ENCODE measurements around the gene RXRG. TPM values are rescaled to one million over a fixed set of nuclear protein-coding genes. Genes with fewer than 3 reads are reported as not detected.

The RXRG gene
- total RNA-seq (0.07 TPM in 1 of 2 replicates, not detected in the other), polyA plus RNA-seq (1.5 TPM in 1 of 2 replicates, not detected in the other)

GRCh38 chr1:165444897-165445370 lies at the start of gene RXRG:
RXRG (minus strand) TSS chr1:165445126; CDS start chr1:165444893, 233 bp downstream.
- peak; percentile 59 for DNase-seq (ENCODE audit: low spot score)
- H3K4me3 ChIP-seq = peak within 1 kb of the TSS; percentile 27
- no peaks in the 10 kb centered on the region for H3K9me2 ChIP-seq (replicated peaks; ENCODE audit: insufficient read depth)
- H3K79me2 ChIP-seq = no peaks in the 10 kb centered on the region
- TF ChIP-seq CTCF (IDR thresholded peaks at IDR 0.05; ENCODE audit: poor library complexity) (no peak), EZH2phosphoT487 (IDR thresholded peaks at IDR 0.05; ENCODE audit: low read depth, severe bottlenecking, unreplicated experiment) (no peak), EZH2 (IDR thresholded peaks at IDR 0.05; ENCODE audit: borderline replicate concordance) (peak; percentile 52)
- peak within 1 kb of the TSS; percentile 47 for H2AFZ ChIP-seq
- H4K20me1 ChIP-seq (ENCODE audit: insufficient read depth, poor library complexity, severe bottlenecking) = no peaks in the 10 kb centered on the region
- WGBS (ENCODE audit: low lambda C conversion rate, missing lambda C conversion rate) = 3% methylated on average over 33 of the region's 33 CpGs
- H3K9me3 ChIP-seq (ENCODE audit: low read depth) = no peaks in the 10 kb centered on the region
- no peaks in the 10 kb centered on the region for H3K36me3 ChIP-seq (replicated peaks; ENCODE audit: insufficient read depth, low read depth)
- H3K27me3 ChIP-seq = peaks cover 45% of the 10 kb centered on the region
- peak within 1 kb of the TSS; percentile 80 for H3K4me2 ChIP-seq
- no peak within 1 kb of the TSS for H3K27ac ChIP-seq
- H3K4me1 ChIP-seq (ENCODE audit: insufficient read depth) = peaks cover 5% of the 10 kb centered on the region

GRCh38 chr1:165492845-165493373 lies 48.0 kb upstream of the RXRG start:
- no peaks in the 10 kb centered on the region for H3K9me3 ChIP-seq (ENCODE audit: low read depth)
- no peak overlapping the region for H3K4me2 ChIP-seq
- H3K36me3 ChIP-seq (replicated peaks; ENCODE audit: insufficient read depth, low read depth) = no peaks in the 10 kb centered on the region
- H3K4me3 ChIP-seq = no peak overlapping the region
- H3K27ac ChIP-seq = no peak overlapping the region
- H4K20me1 ChIP-seq (ENCODE audit: insufficient read depth, poor library complexity, severe bottlenecking) = no peaks in the 10 kb centered on the region
- no peaks in the 10 kb centered on the region for H3K79me2 ChIP-seq
- no peak overlapping the region for H2AFZ ChIP-seq
- DNase-seq (ENCODE audit: low spot score) = no peak
- 86% methylated on average over 6 of the region's 6 CpGs for WGBS (ENCODE audit: low lambda C conversion rate, missing lambda C conversion rate)
- H3K9me2 ChIP-seq (replicated peaks; ENCODE audit: insufficient read depth) = no peaks in the 10 kb centered on the region
- H3K4me1 ChIP-seq (ENCODE audit: insufficient read depth) = peaks cover 8% of the 10 kb centered on the region
- no peaks in the 10 kb centered on the region for H3K27me3 ChIP-seq
- no peak for TF ChIP-seq CTCF (IDR thresholded peaks at IDR 0.05; ENCODE audit: poor library complexity)
- no peak for TF ChIP-seq EZH2phosphoT487 (IDR thresholded peaks at IDR 0.05; ENCODE audit: low read depth, severe bottlenecking, unreplicated experiment)
- no peak for TF ChIP-seq EZH2 (IDR thresholded peaks at IDR 0.05; ENCODE audit: borderline replicate concordance)

- Histone ChIP-seq H3K4me1 (ENCODE audit: insufficient read depth) (peaks cover under 1% of the 10 kb centered on the region), H3K27me3 (no peaks in the 10 kb centered on the region), H3K4me2 (no peak overlapping the region), H3K79me2 (no peaks in the 10 kb centered on the region), H3K27ac (no peak overlapping the region), H3K36me3 (replicated peaks; ENCODE audit: insufficient read depth, low read depth) (no peaks in the 10 kb centered on the region), H4K20me1 (ENCODE audit: insufficient read depth, poor library complexity, severe bottlenecking) (no peaks in the 10 kb centered on the region), H3K9me3 (ENCODE audit: low read depth) (no peaks in the 10 kb centered on the region), H3K9me2 (replicated peaks; ENCODE audit: insufficient read depth) (no peaks in the 10 kb centered on the region), H2AFZ (no peak overlapping the region), H3K4me3 (no peak overlapping the region)
- no peak for DNase-seq (ENCODE audit: low spot score)
- TF ChIP-seq CTCF (IDR thresholded peaks at IDR 0.05; ENCODE audit: poor library complexity) = no peak
- no peak for TF ChIP-seq EZH2phosphoT487 (IDR thresholded peaks at IDR 0.05; ENCODE audit: low read depth, severe bottlenecking, unreplicated experiment)
- no peak for TF ChIP-seq EZH2 (IDR thresholded peaks at IDR 0.05; ENCODE audit: borderline replicate concordance)
- 88% methylated on average over 5 of the region's 5 CpGs for WGBS (ENCODE audit: low lambda C conversion rate, missing lambda C conversion rate)
Measured at GRCh38 chr1:165490175-165490574, 45.2 kb upstream of the RXRG start.

Data from hepatocyte (in vitro differentiated cells).